HuH-7 (cell line): Measurements from ENCODE around the gene COX11.

ENCODE experiments used
- DNase-seq: peaks from one replicate; pipeline ENCODE4 v3.0.0; 2011; ENCODE audit warnings: low spot score

COX11 gene

DNA sequence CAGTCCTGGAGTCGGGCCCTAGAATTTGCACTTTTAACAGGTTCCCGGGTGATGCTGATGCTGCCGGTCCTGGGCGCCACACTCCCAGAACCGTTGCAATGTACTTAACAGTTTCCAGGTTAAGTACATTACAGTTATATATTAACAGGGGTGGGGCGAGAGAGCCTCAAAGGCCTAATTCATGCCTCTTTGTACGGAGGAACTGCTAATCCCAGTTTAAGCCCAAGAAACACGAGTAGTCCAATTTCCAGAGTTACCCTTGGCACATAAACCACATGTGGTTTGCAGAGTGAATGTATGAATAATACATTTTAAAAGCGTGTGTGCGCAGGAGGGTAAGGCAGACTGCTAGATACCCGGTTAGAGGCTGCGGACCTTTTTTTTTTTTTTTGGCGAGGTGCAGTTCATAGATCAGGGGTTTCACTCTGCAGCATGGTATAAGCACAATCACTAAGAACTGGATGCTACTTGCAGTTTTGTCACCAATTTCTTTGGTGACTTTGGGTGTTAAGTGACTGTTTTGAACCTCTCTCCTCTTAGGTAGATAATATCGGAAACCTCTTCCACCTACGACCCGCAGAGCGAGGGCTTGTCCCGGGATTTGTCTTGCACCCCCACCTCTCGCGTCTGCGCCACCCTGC lies 713 bp downstream of the COX11 start:
- peak; percentile 35 for DNase-seq

DNA sequence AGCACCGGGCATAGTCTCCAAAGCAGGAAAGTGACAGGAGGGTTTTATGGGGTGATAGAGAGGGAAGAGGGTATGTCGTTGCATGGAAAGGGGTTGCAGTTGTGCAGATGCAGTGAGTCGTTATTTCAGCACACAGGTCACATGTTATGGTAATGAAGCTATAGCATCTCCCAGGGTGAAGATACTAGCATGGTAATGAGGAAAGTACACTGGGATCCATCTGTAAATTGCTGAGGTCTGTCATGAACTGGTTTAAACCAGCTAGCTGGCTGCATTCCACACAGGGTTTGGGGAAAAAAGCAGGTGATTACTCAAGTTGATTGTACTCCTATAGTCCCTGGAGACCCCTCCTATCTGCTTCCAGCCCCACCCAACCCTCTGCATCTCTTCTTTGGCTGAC lies 11.7 kb downstream of the COX11 start:
- DNase-seq: no peak

GRCh38 chr17:54951286-54951685 lies 17.2 kb downstream of the COX11 start:
- no peak for DNase-seq

DNA sequence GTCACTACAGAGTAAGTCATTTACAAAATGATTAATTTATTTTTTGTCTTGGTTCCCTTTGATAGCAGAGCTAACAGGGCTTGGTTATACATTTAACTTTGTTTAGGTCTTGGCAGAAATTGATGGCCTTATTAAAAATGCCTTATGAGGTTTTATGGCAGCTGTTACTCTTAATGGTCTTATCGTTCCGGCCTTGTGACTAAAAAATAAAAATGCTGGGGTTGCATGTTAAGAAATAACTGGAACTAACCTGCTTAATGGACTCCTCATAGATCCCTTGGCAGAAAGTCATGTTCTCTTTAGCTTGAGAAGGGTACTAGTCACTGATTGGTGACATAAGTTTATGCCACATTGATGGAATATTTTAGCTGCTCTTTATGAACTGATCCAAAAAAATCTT lies 18.3 kb downstream of the COX11 start:
- no peak for DNase-seq

GRCh38 chr17:54948380-54948779 lies 20.1 kb downstream of the COX11 start:
- DNase-seq: no peak

- DNase-seq: no peak
These were observed 21.1 kb downstream of the COX11 start for GRCh38 chr17:54947396-54947795.

- DNase-seq: no peak
These were observed 22.8 kb downstream of the COX11 start for GRCh38 chr17:54945671-54946070.

GRCh38 chr17:54945231-54945630 lies 23.2 kb downstream of the COX11 start:
- DNase-seq: no peak

- DNase-seq: no peak
These were observed 23.7 kb downstream of the COX11 start for GRCh38 chr17:54944796-54945195.

- DNase-seq: no peak
These were observed 27.2 kb downstream of the COX11 start for GRCh38 chr17:54941285-54941684.

- DNase-seq: no peak
These were observed 31.0 kb downstream of the COX11 start for GRCh38 chr17:54937426-54937825.

DNA sequence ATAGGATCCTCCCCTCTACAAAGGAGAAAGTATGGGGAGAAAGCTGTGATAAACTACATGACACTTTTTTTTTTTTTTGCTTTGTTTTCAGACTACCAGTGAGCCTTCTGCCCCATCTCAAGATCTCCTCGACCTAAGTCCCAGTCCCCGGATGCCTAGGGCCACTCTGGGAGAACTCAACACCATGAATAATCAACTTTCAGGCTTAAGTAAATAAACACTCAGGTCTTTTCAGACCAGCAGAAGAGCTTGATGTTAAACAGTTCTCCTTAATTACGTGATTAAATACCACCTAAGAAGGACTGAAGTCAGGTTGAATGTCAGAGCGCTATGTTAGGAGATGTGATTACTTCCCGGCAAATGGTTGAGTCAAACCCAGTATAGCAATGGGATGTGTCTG lies 31.4 kb downstream of the COX11 start:
- DNase-seq: no peak

DNA sequence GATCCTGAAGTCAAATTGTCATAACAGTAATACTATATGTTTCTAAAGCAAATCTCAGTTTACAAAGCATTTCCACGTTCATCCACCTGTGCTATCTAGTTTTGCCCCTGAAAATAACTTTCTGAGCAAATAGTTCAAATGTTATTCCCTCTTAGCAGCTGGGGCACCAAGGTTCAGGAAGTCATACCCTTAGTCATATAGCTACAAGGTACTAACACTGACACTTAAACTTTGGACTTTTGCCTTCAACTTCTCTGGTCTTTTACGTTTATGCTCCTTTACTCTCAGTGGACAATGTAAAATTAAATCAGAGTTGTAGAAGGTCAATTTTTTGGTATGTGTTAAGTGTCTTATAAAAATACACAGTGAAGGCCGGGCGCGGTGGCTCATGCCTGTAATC lies 33.0 kb downstream of the COX11 start:
- no peak for DNase-seq

DNA sequence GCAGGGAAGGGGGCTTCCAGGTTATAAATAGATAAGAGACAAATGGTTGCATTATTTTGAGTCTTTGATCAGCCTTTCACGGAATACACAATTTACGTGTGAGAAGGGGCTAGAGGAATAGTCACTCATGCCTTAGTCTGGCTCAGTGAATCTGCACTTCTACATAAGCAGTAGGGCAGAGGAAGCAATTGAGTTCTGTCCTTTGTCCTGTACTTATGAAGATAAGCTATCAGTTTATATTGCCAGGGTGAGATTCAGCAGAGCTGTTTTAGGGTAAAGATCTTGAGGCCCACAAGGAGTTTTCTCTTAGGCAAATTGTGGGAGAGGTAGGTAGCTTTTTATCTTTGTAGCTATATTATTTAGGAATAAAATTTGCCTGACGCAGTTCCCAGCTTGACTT lies 34.5 kb downstream of the COX11 start:
- no peak for DNase-seq

- DNase-seq: no peak
These were observed 35.7 kb downstream of the COX11 start for GRCh38 chr17:54932711-54933110.

- DNase-seq: no peak
These were observed 40.9 kb downstream of the COX11 start for GRCh38 chr17:54927525-54927924.

GRCh38 chr17:54924405-54924804 lies 44.0 kb downstream of the COX11 start:
- no peak for DNase-seq

GRCh38 chr17:54920819-54921218 lies 47.6 kb downstream of the COX11 start:
- DNase-seq: no peak

- no peak for DNase-seq
These were observed 49.0 kb downstream of the COX11 start for GRCh38 chr17:54919425-54919824.

- no peak for DNase-seq
These were observed 51.7 kb downstream of the COX11 start for GRCh38 chr17:54916721-54917120.
